ENCODE results near the gene IGBP1. TPM values are rescaled to one million over a fixed set of nuclear protein-coding genes. Genes with fewer than 3 reads are reported as not detected.

IGBP1 gene
- total and polyA plus RNA-seq, 2 donors from 2014 or later = 44.2 to 67.3 TPM

DNA sequence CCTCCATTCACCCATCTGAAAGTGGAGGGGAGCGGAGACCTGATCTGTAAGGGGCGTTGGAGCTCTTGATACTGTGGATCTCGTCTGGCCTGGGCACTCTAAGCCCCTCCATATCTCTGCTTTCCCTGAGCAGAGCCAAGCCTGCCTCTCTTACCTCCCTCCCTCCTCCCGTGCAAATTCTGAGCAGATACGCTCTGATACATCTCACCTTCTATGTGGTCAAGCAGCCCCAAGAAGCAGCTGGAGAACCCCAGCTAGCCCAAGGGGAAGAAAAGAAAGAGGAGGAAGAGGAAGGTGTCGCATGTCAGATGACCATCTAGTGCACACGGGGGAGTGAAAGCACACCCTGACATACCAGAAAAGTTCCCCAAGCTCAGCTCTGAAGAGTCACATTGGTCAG, 42.1 kb downstream of the IGBP1 start:
- H3K27ac ChIP-seq (ENCODE audit: low read depth in 2 of 2, low read length in 2 of 2) = no peak overlapping the region
- H3K36me3 ChIP-seq (ENCODE audit: control insufficient read depth in 2 of 3, insufficient read depth in 3 of 3, low read length in 3 of 3) = no peaks in the 10 kb centered on the region
- no peaks in the 10 kb centered on the region for H3K9me3 ChIP-seq (ENCODE audit: control insufficient read depth in 2 of 3, insufficient read depth in 1 of 3, low read length in 3 of 3)
- FAIRE-seq = no peak
- TF ChIP-seq, protein P1, sequence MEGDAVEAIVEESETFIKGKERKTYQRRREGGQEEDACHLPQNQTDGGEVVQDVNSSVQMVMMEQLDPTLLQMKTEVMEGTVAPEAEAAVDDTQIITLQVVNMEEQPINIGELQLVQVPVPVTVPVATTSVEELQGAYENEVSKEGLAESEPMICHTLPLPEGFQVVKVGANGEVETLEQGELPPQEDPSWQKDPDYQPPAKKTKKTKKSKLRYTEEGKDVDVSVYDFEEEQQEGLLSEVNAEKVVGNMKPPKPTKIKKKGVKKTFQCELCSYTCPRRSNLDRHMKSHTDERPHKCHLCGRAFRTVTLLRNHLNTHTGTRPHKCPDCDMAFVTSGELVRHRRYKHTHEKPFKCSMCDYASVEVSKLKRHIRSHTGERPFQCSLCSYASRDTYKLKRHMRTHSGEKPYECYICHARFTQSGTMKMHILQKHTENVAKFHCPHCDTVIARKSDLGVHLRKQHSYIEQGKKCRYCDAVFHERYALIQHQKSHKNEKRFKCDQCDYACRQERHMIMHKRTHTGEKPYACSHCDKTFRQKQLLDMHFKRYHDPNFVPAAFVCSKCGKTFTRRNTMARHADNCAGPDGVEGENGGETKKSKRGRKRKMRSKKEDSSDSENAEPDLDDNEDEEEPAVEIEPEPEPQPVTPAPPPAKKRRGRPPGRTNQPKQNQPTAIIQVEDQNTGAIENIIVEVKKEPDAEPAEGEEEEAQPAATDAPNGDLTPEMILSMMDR (IDR thresholded peaks at IDR 0.05; ENCODE audit: borderline replicate concordance, extremely low read depth, insufficient read depth) = no peak
- no peak overlapping the region for H3K4me3 ChIP-seq (ENCODE audit: low read length in 3 of 3)
- H3K4me1 ChIP-seq (ENCODE audit: control insufficient read depth in 2 of 3, insufficient read depth in 2 of 3, low read depth in 1 of 3, low read length in 3 of 3) = no peaks in the 10 kb centered on the region
- DNase-seq = no peak
- no peaks in the 10 kb centered on the region for H3K27me3 ChIP-seq (ENCODE audit: control insufficient read depth, insufficient read depth, low read length)
- intact Hi-C loops (cut with DNase I) = no loop called here
- H3K9ac ChIP-seq (ENCODE audit: low read length in 3 of 3) = no peak overlapping the region

DNA sequence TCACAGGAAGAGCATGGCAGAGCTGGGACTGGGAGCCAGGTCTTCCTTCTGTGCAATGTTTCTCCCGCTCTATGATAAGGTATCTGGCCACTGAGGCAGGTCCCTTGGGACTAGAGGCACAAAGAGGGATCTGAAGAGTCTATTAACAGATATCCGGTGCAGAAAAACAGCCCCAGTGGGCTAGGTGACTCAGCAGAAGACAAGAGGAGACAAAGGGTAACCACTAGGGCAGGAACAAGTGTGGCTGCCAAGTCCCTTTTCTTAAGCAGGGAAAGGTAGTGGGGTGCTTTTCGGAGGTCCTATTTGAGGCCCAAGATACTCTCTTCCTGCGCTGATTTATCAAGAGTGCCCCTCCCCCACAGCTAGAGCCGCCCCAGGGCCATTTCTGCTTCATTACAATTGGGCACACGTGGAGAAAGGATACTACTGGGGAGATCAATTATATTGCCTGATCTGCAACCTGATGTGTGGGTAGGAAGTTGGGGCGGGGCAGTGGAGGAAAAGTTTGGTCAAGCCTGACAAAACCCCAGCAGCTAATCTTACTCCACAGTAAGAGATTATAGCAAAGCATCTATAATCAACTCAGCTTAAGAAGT, 43.8 kb downstream of the IGBP1 start, which contains the start of gene DGAT2L6:
DGAT2L6 (plus strand) TSS at position 546 of the 596 bp plus-strand sequence. CDS start 100 bp downstream, outside the sequence.
- TF ChIP-seq, protein P1 (IDR thresholded peaks at IDR 0.05; ENCODE audit: borderline replicate concordance, extremely low read depth, insufficient read depth) = no peak
- intact Hi-C loops (cut with DNase I) = no loop called here
- H3K9me3 ChIP-seq (ENCODE audit: control insufficient read depth in 2 of 3, insufficient read depth in 1 of 3, low read length in 3 of 3) = no peaks in the 10 kb centered on the region
- no peak within 1 kb of the TSS for H3K4me3 ChIP-seq (ENCODE audit: low read length in 3 of 3)
- H3K9ac ChIP-seq (ENCODE audit: low read length in 3 of 3) = no peak within 1 kb of the TSS
- DNase-seq = no peak
- no peaks in the 10 kb centered on the region for H3K36me3 ChIP-seq (ENCODE audit: control insufficient read depth in 2 of 3, insufficient read depth in 3 of 3, low read length in 3 of 3)
- no peak within 1 kb of the TSS for H3K27ac ChIP-seq (ENCODE audit: low read depth in 2 of 2, low read length in 2 of 2)
- no peak for FAIRE-seq
- no peaks in the 10 kb centered on the region for H3K27me3 ChIP-seq (ENCODE audit: control insufficient read depth, insufficient read depth, low read length)
- H3K4me1 ChIP-seq (ENCODE audit: control insufficient read depth in 2 of 3, insufficient read depth in 2 of 3, low read depth in 1 of 3, low read length in 3 of 3) = no peaks in the 10 kb centered on the region

DNA sequence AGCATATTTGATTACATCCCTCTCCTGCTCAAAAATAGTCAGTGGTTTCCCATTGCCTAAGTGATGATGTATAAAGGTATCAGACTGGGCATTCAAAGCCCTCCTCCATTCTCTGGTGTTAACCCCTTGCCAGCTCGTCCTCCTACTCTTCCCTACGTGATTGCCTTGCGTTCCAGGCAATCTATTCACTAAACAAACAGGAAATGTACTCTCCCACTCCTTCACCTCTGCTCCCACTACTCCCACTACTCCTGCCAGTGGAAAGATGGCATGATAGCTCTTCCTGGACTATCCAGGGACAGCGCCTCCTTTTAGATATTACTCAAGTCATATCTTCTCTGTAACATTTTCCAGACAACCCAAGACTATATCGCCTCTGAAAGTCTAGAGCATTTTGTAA, 49.8 kb downstream of the IGBP1 start:
- Histone ChIP-seq H3K36me3 (ENCODE audit: control insufficient read depth in 2 of 3, insufficient read depth in 3 of 3, low read length in 3 of 3) (no peaks in the 10 kb centered on the region), H3K27me3 (ENCODE audit: control insufficient read depth, insufficient read depth, low read length) (no peaks in the 10 kb centered on the region), H3K4me1 (ENCODE audit: control insufficient read depth in 2 of 3, insufficient read depth in 2 of 3, low read depth in 1 of 3, low read length in 3 of 3) (no peaks in the 10 kb centered on the region), H3K4me3 (ENCODE audit: low read length in 3 of 3) (no peak overlapping the region), H3K9me3 (ENCODE audit: control insufficient read depth in 2 of 3, insufficient read depth in 1 of 3, low read length in 3 of 3) (no peaks in the 10 kb centered on the region), H3K27ac (ENCODE audit: low read depth in 2 of 2, low read length in 2 of 2) (no peak overlapping the region), H3K9ac (ENCODE audit: low read length in 3 of 3) (no peak overlapping the region)
- FAIRE-seq = no peak
- intact Hi-C loops (cut with DNase I) = no loop called here
- TF ChIP-seq, protein P1 (IDR thresholded peaks at IDR 0.05; ENCODE audit: borderline replicate concordance, extremely low read depth, insufficient read depth) = no peak
- no peak for DNase-seq

GRCh38 chrX:70190225-70190624, 57.0 kb downstream of the IGBP1 start:
- DNase-seq (no peak), FAIRE-seq (no peak)
- Histone ChIP-seq H3K4me3 (ENCODE audit: low read length in 3 of 3) (no peak overlapping the region), H3K9me3 (ENCODE audit: control insufficient read depth in 2 of 3, insufficient read depth in 1 of 3, low read length in 3 of 3) (no peaks in the 10 kb centered on the region), H3K4me1 (ENCODE audit: control insufficient read depth in 2 of 3, insufficient read depth in 2 of 3, low read depth in 1 of 3, low read length in 3 of 3) (no peaks in the 10 kb centered on the region), H3K27ac (ENCODE audit: low read depth in 2 of 2, low read length in 2 of 2) (no peak overlapping the region), H3K36me3 (ENCODE audit: control insufficient read depth in 2 of 3, insufficient read depth in 3 of 3, low read length in 3 of 3) (no peaks in the 10 kb centered on the region), H3K27me3 (ENCODE audit: control insufficient read depth, insufficient read depth, low read length) (no peaks in the 10 kb centered on the region), H3K9ac (ENCODE audit: low read length in 3 of 3) (no peak overlapping the region)
- intact Hi-C loops (cut with DNase I) = no loop called here
- TF ChIP-seq, protein P1 (IDR thresholded peaks at IDR 0.05; ENCODE audit: borderline replicate concordance, extremely low read depth, insufficient read depth) = no peak

Measured in kidney (tissue), 14 donors.